Trophoblast cell (in vitro differentiated cells and primary cell): Measurements from ENCODE around the gene USP11.

Experiments
- DNase-seq, 2 donors: peaks; one replicate each; pipeline ENCODE4 v3.0.0-alpha.2; 2016
- H2AFZ ChIP-seq: 2 replicates; pipeline ENCODE4 v1.6.1; 2013; ENCODE audit warnings: low read length, moderate library complexity, mild to moderate bottlenecking; ENCODE audit not compliant: insufficient read depth, poor library complexity
- H2AK5ac ChIP-seq: 2 replicates; pipeline ENCODE4 v1.6.1; 2013; ENCODE audit warnings: mild to moderate bottlenecking, low read length
- H2BK120ac ChIP-seq: 2 replicates; pipeline ENCODE4 v1.6.1; 2013; ENCODE audit warnings: low read length, mild to moderate bottlenecking, moderate library complexity; ENCODE audit not compliant: insufficient read depth, poor library complexity
- H2BK12ac ChIP-seq: 2 replicates; pipeline ENCODE4 v1.6.1; 2013; ENCODE audit warnings: mild to moderate bottlenecking, low read length, moderate library complexity
- H2BK5ac ChIP-seq: 2 replicates; pipeline ENCODE4 v1.6.1; 2013; ENCODE audit warnings: low read length, low read depth, moderate library complexity, mild to moderate bottlenecking; ENCODE audit not compliant: poor library complexity
- H3K14ac ChIP-seq: 2 replicates; pipeline ENCODE4 v1.6.1; 2013; ENCODE audit warnings: mild to moderate bottlenecking, low read length
- H3K18ac ChIP-seq: 2 replicates; pipeline ENCODE4 v1.6.1; 2013; ENCODE audit warnings: mild to moderate bottlenecking, low read length
- H3K23ac ChIP-seq: 2 replicates; pipeline ENCODE4 v1.6.1; 2013; ENCODE audit warnings: low read length
- H3K27ac ChIP-seq: 2 replicates; pipeline ENCODE4 v1.5.1; 2013; ENCODE audit warnings: low read depth, mild to moderate bottlenecking, inconsistent platforms, low read length, moderate library complexity
- H3K27me3 ChIP-seq: 2 replicates; pipeline ENCODE4 v1.6.1; 2013; ENCODE audit warnings: inconsistent platforms, mild to moderate bottlenecking, low read length, moderate library complexity; ENCODE audit not compliant: insufficient read depth
- H3K36me3 ChIP-seq, 2 experiments: 1 replicate in 1 of 2; 2 replicates in 1 of 2; pipeline ENCODE4 v1.6.1; 2013; ENCODE audit warnings: low read length in 2 of 2, mild to moderate bottlenecking in 2 of 2, moderate library complexity in 1 of 2; ENCODE audit not compliant: insufficient read depth in 2 of 2, control insufficient read depth in 1 of 2
- H3K4ac ChIP-seq: 2 replicates; pipeline ENCODE4 v1.6.1; 2013; ENCODE audit warnings: low read depth, mild to moderate bottlenecking, low read length, moderate library complexity
- H3K4me1 ChIP-seq, 2 experiments: 1 replicate in 1 of 2; 2 replicates in 1 of 2; pipeline ENCODE4 v1.6.1; 2013; ENCODE audit warnings: low read length in 2 of 2, mild to moderate bottlenecking in 2 of 2, moderate library complexity in 1 of 2; ENCODE audit not compliant: insufficient read depth in 2 of 2, control insufficient read depth in 1 of 2
- H3K4me2 ChIP-seq: 2 replicates; pipeline ENCODE4 v1.6.1; 2013; ENCODE audit warnings: inconsistent platforms, mild to moderate bottlenecking, low read length, moderate library complexity
- H3K4me3 ChIP-seq: 2 replicates; pipeline ENCODE4 v1.5.1; 2013; ENCODE audit warnings: mild to moderate bottlenecking, low read depth, low read length, inconsistent platforms
- H3K79me1 ChIP-seq: one replicate; pipeline ENCODE4 v1.6.1; 2013; ENCODE audit warnings: low read length
- H3K79me2 ChIP-seq: 2 replicates; pipeline ENCODE4 v1.6.1; 2013; ENCODE audit warnings: low read length, mild to moderate bottlenecking; ENCODE audit not compliant: control insufficient read depth, insufficient read depth, poor library complexity
- H3K9ac ChIP-seq: 2 replicates; pipeline ENCODE4 v1.6.1; 2013; ENCODE audit warnings: mild to moderate bottlenecking, low read length
- H3K9me3 ChIP-seq: 2 replicates; pipeline ENCODE4 v1.6.1; 2013; ENCODE audit warnings: low read depth, mild to moderate bottlenecking, control low read depth, inconsistent platforms, low read length; ENCODE audit not compliant: insufficient read depth
- H4K12ac ChIP-seq: 2 replicates; pipeline ENCODE4 v1.6.1; 2013; ENCODE audit warnings: low read depth, mild to moderate bottlenecking, low read length, moderate library complexity
- H4K8ac ChIP-seq: 2 replicates; pipeline ENCODE4 v1.6.1; 2013; ENCODE audit warnings: low read depth, mild to moderate bottlenecking, low read length, moderate library complexity
- H4K91ac ChIP-seq: one replicate; pipeline ENCODE4 v1.6.1; 2013; ENCODE audit warnings: low read depth, mild to moderate bottlenecking, low read length, moderate library complexity
- WGBS: extraction: QIAGEN DNeasy Blood & Tissue Kit; methylation state at CpG from one replicate; pipeline ENCODE4 v1.1.7; 2013; ENCODE audit warnings: missing lambda C conversion rate; ENCODE audit not compliant: insufficient read length, insufficient coverage; ENCODE audit errors: extremely low coverage; 5-methylcytosine and 5-hydroxymethylcytosine counted together

Gene USP11

DNA sequence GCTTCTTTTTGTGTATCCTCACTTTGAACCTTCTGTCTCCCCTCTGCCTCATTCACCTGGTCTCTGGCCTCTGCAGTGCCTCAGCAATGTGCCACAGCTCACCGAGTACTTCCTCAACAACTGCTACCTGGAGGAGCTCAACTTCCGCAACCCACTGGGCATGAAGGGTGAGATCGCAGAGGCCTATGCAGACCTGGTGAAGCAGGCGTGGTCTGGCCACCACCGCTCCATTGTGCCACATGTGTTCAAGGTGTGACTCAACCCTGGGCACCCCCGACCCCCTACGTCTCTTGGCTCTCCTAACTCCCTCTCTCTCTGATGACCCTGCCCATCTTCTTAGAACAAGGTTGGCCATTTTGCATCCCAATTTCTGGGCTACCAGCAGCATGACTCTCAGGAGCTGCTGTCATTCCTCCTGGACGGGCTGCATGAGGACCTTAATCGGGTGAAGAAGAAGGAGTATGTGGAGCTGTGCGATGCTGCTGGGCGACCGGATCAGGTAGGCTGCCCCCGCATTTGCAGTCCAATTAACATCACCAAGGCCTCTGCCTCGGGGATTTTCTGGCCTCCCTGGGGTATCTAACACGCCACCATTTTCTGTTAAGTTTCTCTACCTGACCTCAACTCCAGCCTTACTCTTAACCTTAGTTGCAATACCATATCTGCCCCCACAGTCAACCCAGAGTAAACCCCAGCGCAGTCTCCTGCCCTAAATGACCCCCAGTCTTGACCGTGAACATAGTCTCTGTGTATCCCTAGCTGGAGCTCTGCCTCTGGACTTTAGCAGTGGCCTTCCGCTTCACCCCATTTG is 8.6 kb downstream of the USP11 start:
- no CpG with 5 or more reads among the region's 18 CpGs for WGBS
- Histone ChIP-seq H3K4me3 (no peak overlapping the region), H2AK5ac (no peak overlapping the region), H3K4ac (no peak overlapping the region), H2BK120ac (no peak overlapping the region), H3K79me2 (no peaks in the 10 kb centered on the region), H3K79me1 (no peaks in the 10 kb centered on the region), H4K12ac (no peak overlapping the region), H4K8ac (no peak overlapping the region), H3K36me3 (peaks cover 49 to 60% of the 10 kb centered on the region in 2 experiments), H2BK5ac (no peak overlapping the region), H3K9me3 (no peaks in the 10 kb centered on the region), H3K9ac (no peak overlapping the region), H3K14ac (no peak overlapping the region), H3K27ac (no peak overlapping the region), H2AFZ (no peak overlapping the region), H4K91ac (no peak overlapping the region), H2BK12ac (no peak overlapping the region), H3K4me2 (no peak overlapping the region), H3K4me1 (no peaks in the 10 kb centered on the region), H3K18ac (no peak overlapping the region), H3K27me3 (no peaks in the 10 kb centered on the region), H3K23ac (no peak overlapping the region)
- DNase-seq = no peak

- Histone ChIP-seq H2AK5ac (no peak overlapping the region), H2AFZ (no peak overlapping the region), H3K4me1 (no peaks in the 10 kb centered on the region), H3K9ac (no peak overlapping the region), H3K23ac (no peak overlapping the region), H4K91ac (no peak overlapping the region), H3K36me3 (peaks cover 54 to 64% of the 10 kb centered on the region in 2 experiments), H3K9me3 (no peaks in the 10 kb centered on the region), H2BK120ac (no peak overlapping the region), H4K8ac (no peak overlapping the region), H2BK12ac (no peak overlapping the region), H3K4me3 (no peak overlapping the region), H3K18ac (no peak overlapping the region), H3K27ac (no peak overlapping the region), H2BK5ac (no peak overlapping the region), H3K4ac (no peak overlapping the region), H4K12ac (no peak overlapping the region), H3K4me2 (no peak overlapping the region), H3K79me1 (no peaks in the 10 kb centered on the region), H3K27me3 (no peaks in the 10 kb centered on the region), H3K79me2 (no peaks in the 10 kb centered on the region), H3K14ac (no peak overlapping the region)
- no peak for DNase-seq
- no CpG with 5 or more reads among the region's 10 CpGs for WGBS
Observed at GRCh38 chrX:47242321-47242720, 9.5 kb downstream of the USP11 start.

DNA sequence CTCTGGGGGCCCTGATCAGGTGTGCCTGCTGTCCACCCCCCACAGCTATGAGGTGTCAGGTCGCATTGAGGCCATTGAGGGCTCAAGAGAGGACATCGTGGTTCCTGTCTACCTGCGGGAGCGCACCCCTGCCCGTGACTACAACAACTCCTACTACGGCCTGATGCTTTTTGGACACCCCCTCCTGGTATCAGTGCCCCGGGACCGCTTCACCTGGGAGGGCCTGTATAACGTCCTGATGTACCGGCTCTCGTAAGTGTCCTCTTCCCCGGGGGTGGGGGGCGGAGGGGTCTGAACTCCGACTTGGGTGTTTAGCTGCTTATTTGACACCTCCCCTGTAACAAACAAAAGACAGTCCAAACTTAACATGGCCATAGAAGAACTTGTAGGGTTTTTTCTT is 10.5 kb downstream of the USP11 start:
- peaks cover 61 to 71% of the 10 kb centered on the region in 2 experiments for H3K36me3 ChIP-seq
- no peak overlapping the region for H3K23ac ChIP-seq
- H3K9ac ChIP-seq = no peak overlapping the region
- no peak overlapping the region for H3K4me2 ChIP-seq
- H3K79me1 ChIP-seq = no peaks in the 10 kb centered on the region
- H2AFZ ChIP-seq = no peak overlapping the region
- H3K14ac ChIP-seq = no peak overlapping the region
- H4K8ac ChIP-seq = no peak overlapping the region
- H4K91ac ChIP-seq = no peak overlapping the region
- H2AK5ac ChIP-seq = no peak overlapping the region
- no peak overlapping the region for H2BK12ac ChIP-seq
- no peak overlapping the region for H2BK5ac ChIP-seq
- no peak overlapping the region for H2BK120ac ChIP-seq
- H3K79me2 ChIP-seq = no peaks in the 10 kb centered on the region
- H3K27ac ChIP-seq = no peak overlapping the region
- no CpG with 5 or more reads among the region's 14 CpGs for WGBS
- H3K18ac ChIP-seq = no peak overlapping the region
- H3K9me3 ChIP-seq = no peaks in the 10 kb centered on the region
- no peak overlapping the region for H3K4me3 ChIP-seq
- no peak for DNase-seq
- no peak overlapping the region for H4K12ac ChIP-seq
- no peaks in the 10 kb centered on the region for H3K4me1 ChIP-seq
- no peaks in the 10 kb centered on the region for H3K27me3 ChIP-seq
- no peak overlapping the region for H3K4ac ChIP-seq

- H2AK5ac ChIP-seq = no peak overlapping the region
- H3K18ac ChIP-seq = no peak overlapping the region
- no CpG with 5 or more reads among the region's 16 CpGs for WGBS
- no peak overlapping the region for H3K9ac ChIP-seq
- no peak overlapping the region for H3K14ac ChIP-seq
- H3K79me1 ChIP-seq = no peaks in the 10 kb centered on the region
- H3K4me2 ChIP-seq = no peak overlapping the region
- H3K36me3 ChIP-seq = peaks cover 66% of the 10 kb centered on the region in 2 experiments
- no peak overlapping the region for H4K8ac ChIP-seq
- H3K79me2 ChIP-seq = no peaks in the 10 kb centered on the region
- H4K91ac ChIP-seq = no peak overlapping the region
- no peak overlapping the region for H3K23ac ChIP-seq
- H2AFZ ChIP-seq = no peak overlapping the region
- H3K4ac ChIP-seq = no peak overlapping the region
- H3K4me1 ChIP-seq = no peaks in the 10 kb centered on the region
- no peak overlapping the region for H3K27ac ChIP-seq
- H2BK5ac ChIP-seq = no peak overlapping the region
- H3K27me3 ChIP-seq = no peaks in the 10 kb centered on the region
- H3K4me3 ChIP-seq = no peak overlapping the region
- no peak overlapping the region for H4K12ac ChIP-seq
- H2BK12ac ChIP-seq = no peak overlapping the region
- no peak overlapping the region for H2BK120ac ChIP-seq
- no peaks in the 10 kb centered on the region for H3K9me3 ChIP-seq
- no peak for DNase-seq
Observed at GRCh38 chrX:47244676-47245075, 11.9 kb downstream of the USP11 start.
